Ecto neural progenitor cell (in vitro differentiated cells): ENCODE measurements around the gene CYTIP.
"Not testable (repeated sequence)": the region's sequence is repeated elsewhere in the genome, so short reads cannot be mapped to it uniquely, and the experiment has no call there.

Experiments used
- DNase-seq: peaks from one replicate; pipeline ENCODE4 v3.0.0-alpha.2; 2018; ENCODE audit warnings: low spot score

Gene CYTIP

DNA sequence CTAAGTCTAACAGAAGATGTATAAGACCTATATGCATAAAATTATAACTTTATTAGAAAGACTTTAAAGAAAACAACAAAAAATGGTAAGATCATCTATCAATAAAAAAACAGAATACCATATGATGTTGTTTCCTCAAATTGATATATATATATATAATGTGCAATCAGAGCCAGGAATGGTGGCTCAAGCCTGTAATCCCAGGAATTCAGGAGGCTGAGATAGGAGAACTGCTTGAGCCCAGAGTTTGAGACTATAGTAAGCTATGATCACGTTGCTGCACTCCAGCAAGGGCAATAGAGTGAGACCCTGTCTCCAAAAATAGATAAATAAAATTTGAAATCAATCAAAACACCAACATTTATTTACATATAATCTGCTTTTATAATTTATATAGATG, 19.5 kb downstream of the CYTIP start:
- no peak for DNase-seq

DNA sequence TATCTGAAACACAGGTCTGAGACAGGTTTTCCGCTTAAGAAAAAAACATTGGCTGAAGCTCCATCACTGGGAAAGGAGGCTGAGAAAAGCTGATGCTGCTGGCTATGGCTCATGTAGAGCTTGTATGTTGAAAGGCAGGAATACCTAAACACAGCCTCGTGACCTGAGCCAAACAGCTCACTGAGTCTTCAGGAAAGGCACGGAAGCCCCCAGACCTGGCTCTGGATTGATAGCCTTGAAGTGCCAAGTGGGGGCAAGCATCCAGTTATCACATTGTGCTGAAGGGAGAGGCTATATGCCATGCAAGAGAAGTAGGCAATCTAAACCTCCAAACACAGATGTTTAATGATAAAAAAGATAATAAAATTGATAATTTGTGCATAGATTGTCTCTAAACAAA, 21.9 kb downstream of the CYTIP start:
- no peak for DNase-seq

DNA sequence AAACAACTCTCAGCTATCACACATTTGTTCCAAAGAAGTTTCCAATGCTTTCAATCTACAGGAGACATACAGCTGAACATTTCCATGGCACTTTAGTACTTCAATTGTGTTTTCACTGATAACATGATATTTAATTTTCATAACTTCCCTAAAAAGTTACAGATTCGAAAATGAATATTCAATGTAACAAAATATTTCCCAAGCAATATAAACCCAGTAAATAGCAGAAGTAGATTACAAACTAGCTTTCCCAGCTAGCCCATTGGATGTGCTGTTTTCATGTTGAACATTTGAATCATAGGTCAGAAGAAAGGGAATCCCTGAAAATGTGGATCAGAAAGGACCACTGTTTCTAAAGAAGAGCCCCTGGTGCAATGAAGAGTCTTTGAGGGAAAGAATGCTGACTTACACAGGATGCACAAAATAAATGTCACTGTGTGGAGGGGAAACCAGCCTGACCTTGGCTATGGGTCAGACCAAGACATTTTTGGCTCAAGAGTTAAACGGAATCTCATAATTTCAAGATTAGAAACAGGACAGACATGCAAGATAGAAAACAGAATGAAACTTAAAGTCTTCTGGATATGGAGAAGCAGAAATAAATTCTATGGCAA, 22.5 kb downstream of the CYTIP start:
- no peak for DNase-seq

DNA sequence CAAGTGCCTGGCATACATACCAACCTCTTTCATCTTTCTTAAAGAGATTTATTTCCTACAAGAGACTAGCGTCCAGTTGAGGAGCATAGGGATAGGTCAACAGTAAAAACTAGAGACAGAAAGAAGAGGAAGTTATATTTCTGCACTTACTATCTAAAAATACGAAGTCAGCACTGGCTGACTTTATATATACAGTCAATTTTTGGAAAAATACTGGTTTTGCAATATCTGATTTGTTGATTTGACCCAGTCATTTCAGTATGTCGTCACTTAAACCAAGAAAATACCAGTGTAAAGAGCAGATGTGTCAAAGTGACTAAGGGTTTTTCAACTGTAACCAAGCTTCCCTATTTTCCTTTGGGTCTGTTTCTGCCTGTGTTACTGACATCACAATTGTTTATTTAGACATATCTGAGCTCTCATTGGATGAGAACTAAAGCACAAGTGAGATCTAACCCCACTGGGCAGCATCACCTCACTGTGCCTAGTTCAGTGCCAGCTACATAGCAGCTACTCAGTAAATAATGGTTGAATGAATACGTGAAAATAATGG, 23.0 kb downstream of the CYTIP start:
- DNase-seq = no peak

DNA sequence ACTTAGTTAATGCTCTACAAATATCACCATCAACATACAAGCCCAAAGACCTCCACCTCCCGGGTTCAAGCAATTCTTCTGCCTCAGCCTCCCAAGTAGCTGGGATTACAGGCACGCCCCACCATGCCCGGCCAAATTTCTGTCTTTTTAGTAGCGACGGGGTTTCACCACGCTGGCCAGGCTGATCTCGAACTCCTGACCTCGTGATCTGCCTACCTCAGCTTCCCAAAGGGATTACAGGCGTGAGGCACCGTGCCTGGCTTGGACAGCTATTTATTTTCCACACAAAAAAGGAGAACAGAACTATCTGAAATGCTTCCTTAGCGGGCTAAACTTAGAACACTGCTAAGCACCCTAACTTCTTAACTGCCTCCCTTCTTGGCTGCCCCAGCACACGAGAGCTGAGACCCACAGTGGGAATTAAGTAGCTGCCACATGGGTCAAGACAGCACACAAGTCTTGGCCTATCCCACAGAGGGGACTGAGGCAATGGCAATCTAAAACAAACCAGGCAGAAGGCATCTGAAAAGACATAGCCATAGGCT, 24.8 kb downstream of the CYTIP start:
- no peak for DNase-seq

DNA sequence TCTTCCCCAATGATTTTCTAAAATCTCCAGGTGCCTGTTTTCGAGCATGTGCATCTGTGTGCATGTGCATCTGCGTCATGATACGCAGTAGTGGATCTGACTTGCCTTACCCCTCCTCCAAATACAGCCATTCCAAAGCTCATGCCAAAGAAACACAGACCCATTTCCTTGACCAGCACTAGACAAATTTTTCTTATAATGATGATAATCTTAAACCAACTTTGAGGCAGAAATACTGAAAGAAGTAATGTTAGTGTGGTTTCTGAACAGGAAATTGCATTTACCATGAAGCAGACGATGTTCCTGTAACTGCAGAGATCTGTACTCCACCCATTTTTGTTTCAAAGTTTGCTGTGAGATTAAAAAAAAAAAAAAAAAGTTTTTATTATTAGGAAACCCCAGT, 25.6 kb downstream of the CYTIP start:
- DNase-seq = no peak

DNA sequence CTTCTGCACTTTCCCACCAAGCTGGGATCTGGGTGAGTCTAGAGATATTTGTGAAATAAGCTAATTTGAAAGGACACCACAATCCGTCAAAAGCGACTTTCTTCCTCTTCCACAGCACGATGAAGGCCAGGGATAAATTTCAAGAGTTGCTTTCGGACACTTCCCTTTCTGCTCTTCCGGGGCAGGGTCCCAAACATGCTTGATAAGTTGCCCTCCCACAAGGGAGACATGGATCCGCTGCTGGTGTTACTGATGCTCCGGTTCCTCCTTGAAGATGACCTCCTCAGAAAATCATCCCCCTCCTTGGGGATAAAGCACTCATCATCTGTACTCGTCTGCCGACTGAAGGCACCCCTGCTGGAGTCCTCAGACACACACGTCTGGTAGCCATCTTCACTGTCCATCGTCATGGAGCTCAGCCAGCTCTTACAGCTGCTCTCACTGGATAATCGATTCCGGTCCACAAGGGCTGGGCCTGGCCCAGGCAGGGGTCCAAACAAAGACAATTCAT, 28.2 kb downstream of the CYTIP start:
- no peak for DNase-seq

DNA sequence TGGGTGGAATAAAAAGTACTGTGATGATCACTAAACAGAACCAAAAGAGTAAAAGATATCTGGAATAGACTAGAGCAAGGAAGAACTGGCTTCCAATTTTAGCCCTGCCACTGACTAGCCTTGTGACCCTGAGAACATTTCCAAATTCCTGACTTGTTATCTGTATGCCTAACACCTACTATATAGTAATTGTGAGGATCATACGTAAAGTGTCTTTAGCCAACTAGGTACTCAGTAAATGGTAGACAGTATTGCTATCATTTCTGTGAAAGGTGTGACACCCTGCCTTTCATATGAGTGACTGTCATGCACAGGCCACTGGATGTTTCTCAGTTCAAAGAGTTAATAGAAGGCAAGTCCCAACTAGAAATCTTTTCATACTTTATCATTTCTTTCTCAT, 29.8 kb downstream of the CYTIP start:
- no peak for DNase-seq

DNA sequence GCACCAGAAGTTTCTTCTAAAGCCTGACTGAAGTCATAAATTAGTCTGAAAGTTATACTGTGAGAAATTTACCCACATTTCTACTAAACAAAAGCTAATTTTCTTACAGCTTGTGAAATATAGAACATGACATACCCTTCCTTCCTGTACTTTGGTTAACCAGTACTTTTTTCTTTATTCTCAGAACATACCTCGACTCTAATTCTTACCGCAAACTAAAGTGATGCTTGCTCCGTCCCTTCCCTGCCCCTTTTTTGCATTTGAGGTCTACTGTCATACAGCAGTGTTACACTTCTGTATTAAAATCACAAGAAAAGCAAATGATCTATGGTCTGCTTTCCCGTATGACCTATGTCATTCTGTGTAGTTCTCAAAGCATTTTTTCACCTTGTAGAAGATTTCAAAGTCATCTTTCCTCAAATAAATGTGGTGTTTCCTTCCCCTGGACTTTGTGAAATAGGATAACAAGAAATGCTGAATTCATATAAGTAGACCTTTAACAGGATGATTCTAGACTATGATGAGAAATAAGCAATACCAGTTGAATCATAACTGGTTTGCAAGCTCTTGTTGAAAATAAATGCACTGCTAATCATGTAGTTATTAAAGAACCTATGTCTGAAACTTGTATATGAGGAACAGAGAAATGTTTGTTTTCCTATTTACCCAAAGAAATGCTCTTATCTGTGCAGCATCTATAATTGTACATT, 30.4 kb downstream of the CYTIP start:
- DNase-seq = no peak

DNA sequence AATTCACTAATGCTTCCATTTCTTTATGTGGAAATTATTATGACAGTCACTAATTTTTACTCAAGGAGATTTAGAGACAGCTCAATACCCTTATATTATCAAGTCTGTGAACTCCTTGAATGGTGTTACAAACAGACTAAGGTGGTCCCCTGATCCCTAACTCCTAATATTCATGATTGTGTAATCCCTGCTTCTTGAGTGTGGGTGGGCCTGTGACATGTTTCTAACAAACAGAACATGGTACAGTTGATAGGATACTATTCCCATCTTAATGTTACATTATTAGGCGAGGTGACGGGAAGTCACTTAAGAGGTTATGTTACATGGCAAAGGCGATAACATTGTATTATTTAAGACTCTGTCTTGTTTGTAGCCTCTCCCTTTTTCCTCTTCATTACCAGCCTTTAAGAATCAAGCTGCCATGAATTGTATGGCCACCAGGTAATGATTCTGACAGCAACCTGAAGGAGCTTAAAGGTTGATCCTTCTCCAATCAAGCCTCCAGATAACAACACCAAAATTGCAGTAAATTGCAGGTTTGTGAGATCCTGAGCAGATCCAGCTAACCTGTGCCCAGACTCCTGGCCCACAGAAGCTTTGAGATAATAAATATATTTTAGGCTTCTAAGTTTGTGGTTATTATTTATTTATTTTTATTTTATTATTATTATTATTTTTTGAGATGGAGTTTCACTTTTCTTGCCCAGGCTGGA, 32.1 kb downstream of the CYTIP start:
- DNase-seq = no peak

DNA sequence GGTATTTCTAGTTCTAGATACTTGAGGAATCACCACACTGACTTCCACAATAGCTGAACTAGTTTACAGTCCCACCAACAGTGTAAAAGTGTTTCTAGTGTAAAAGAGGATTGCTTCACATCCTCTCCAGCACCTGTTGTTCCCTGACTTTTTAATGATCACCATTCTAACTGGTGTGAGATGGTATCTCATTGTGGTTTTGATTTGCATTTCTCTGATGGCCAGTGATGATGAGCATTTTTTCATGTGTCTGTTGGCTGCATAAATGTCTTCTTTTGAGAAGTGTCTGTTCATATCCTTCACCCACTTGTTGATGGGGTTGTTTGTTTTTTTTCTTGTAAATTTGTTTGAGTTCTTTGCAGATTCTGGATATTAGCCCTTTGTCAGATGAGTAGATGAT, 38.5 kb downstream of the CYTIP start:
- not testable (repeated sequence) for DNase-seq

DNA sequence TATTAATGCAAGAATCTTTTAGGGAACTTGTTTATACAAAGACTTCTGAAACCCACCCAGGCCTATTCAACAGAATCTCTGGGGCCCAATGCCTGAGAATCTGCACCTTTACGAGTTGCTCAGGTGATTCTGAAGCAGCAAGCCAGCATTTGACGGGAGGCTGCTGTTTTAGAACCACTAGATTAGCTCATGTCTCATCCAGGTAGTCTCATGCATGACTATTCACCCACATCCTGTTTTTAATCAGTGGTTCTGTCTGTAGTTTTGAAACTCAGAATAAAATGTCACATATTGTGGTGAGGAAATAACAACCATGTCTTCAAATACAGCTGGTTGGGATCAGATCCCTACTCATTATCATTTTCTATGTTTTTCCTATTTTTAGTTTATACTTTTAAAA, 39.5 kb downstream of the CYTIP start:
- no peak for DNase-seq

DNA sequence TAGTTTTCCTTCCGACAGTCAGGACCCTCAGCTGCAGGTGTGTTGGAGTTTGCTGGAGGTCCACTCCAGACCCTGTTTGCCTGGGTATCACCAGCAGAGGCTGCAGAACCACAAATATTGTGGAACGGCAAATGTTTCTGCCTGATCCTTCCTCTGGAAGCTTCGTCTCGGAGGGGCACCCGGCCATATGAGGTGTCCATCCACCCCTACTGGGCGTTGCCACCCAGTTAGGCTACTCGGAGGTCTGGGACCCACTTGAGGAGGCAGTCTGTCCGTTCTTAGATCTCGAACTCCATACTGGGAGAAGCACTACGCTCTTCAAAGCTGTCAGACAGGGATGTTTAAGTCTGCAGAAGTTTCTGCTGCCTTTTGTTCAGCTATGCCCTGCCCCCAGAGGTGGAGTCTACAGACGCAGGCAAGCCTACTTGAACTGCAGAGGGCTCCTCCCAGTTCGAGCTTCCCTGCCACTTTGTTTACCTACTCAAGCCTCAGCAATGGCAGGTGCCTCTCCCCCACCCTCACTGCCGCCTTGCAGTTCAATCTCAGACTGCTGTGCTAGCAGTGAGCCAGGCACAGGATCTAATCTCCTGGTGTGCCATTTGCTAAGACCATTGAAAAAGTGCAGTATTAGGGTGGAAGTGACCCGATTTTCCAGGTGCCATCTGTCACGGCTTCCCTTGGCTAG, 40.9 kb downstream of the CYTIP start:
- not testable (repeated sequence) for DNase-seq

DNA sequence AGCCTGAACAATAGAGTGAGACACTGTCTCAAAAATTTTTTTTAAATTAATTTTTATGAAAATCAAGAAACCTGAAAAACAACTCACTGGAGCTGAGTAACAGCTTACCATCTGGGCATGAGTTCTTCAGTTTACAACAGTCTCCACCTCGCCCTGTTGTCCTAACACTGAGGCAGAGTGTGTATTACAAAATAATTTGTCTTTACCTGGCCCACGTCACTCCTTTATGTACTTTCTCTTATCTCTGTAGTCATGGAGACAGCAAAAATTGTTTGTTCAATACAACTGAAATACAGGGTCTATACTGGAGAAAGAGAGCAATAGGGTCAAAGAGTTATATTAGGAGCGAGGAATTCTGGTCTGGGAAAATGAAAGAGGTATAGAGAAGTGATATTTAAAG, 48.1 kb downstream of the CYTIP start:
- no peak for DNase-seq

DNA sequence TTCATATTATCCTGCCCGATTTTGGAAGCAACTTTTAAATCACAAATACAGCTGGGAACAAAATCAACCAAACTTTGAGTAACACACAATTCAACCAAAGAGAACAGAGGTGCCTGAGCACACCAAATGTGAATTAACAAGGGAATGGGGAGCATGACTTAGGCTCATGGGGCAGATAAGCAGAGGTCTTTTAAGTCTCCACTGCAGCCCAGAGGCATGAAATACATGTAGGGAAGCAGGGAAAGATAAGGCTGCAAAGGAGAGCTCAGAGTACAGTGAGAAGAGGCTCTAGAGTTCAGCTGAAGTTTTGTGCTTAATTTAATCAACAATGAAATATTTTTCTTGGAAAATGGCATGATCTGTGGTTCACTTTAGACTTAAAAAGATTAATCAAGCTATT, 49.0 kb downstream of the CYTIP start:
- no peak for DNase-seq

DNA sequence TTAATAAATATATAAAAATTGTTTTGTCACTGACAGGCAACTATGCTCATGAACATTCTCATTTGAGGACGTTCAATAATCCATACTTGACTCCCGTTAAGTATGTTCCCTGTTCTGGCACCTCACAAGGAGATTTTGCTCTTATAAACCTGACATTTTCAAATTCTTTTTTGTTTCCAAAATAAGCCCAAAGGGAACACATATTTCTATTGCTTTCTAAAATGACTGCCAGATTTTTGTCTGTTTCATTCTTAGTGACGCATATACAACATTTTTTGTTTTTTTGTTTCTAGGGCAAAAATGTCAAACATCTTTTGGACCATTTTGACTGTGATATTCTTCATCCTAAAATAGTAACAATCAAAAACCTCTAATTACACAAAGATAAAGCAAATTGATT, 50.5 kb downstream of the CYTIP start:
- DNase-seq = no peak

DNA sequence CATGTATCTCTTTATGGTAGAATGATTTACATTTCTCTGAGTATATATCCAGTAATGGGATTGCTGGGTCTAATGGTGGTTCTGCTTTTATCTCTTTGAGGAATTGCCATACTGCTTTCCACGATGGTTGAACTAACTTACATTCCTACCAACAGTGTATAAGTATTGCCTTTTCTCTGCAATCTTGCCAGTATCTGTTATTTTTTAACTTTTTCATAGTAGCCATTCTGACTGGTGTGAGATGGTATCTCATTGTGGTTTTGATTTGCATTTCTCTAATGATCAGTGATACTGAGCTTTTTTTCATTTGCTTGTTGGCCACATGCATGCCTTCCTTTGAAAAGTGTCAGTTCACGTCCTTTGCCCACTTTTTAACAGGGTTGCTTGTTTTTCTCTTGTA, 55.1 kb downstream of the CYTIP start:
- no peak for DNase-seq

DNA sequence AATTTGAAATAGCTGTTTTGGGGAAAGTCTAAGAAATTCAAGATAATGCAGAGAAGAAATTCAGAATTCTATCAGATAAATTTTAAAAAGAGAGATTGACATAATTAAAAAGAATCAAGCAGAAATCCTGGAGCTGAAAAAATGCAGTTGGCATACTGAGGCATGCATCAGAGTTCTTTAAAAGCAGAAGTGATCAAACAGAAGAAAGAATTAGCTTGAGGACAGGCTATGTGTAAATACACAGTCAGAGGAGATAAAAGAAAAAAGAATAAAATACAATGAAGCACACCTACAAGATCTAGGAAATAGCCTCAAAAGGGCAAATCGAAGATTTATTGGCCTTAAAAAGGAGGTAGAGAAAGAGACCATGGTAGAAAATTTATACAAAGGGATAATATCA, 57.1 kb downstream of the CYTIP start:
- DNase-seq = no peak

DNA sequence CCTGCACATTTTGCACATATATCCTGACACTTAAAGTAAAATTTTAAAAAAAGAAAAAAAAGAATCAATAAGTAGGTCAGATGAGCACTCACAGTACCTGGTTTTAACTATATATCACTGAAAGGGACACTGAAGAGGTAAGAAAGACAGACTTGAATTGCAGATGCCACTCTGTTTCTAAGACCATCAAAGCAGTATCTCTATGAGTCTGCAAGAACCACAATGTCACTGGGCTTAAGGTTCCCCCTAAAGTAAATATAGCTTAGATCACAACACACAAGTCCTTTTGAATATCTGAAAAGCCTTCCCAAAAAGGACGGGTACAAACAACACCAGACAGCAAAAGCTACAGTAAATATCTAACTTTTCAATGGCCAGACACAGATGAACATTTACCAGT, 57.6 kb downstream of the CYTIP start:
- DNase-seq = no peak

DNA sequence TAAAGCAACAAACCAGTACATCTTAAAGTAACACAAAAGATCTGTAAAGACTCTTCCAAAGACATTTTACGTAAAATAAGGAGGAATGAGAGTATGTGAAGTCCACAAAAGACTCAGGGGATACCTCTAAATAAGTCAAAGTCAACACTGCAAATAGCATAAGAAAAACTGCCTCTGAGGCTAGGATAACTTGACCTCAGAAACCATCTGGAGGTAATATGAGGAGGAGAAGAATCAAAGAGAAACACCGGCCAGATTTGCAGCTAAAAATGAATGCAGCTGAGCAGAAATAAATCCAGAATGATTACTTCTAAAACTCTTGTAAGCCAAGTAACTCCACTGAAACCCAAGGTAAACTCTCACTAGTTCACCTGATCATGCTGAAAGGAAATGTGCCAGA, 66.0 kb downstream of the CYTIP start:
- no peak for DNase-seq

DNA sequence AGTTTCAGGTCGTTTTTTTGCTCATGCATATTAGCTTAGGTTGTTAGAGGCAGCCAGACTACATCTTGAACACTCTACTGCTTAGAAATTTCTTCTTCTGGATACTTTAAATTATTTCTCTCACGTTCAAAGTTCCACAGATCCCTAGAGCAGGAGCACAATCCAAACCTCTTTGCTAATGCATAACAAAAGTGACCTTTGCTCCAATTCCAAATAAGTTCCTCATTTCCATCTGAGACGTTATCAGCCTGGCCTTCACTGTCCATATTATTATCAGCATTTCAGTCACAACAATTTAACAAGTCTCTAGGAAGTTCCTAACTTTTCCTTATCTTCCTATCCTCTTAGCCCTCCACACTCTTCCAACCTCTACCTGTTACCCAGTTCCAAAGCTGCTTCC, 67.8 kb downstream of the CYTIP start:
- no peak for DNase-seq

DNA sequence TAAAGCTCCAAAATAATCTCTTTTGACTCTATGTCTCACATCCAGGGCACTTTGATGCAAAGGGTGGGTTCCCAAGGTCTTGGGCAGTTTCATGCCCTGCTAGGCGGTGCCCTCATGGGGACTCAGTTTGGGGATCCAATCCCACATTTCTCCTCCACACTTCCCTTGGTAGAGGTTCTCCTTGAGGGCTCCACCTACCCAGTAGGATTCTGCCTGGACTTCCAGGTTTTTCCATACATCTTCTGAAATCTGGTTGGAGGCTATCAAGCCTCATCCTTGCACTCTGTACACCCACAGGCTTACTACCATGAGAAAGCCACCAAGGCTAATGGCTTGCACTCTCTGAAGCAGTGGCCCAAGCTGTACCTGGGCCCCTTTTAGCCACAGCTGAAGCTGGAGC, 68.5 kb downstream of the CYTIP start:
- DNase-seq = no peak
